H1 (cell line): Measurements from ENCODE around the gene PLA2R1. TPM values are rescaled to one million over a fixed set of nuclear protein-coding genes. Genes with fewer than 3 reads are reported as not detected.

Experiments
- MAFK ChIP-seq: IDR thresholded peaks from 2 replicates; pipeline ENCODE4 v1.6.1; 2012; ENCODE audit warnings: low read depth, mild to moderate bottlenecking, improper control_type of control experiment, low read length
- SRF ChIP-seq: IDR thresholded peaks from 2 replicates; pipeline ENCODE4 v1.6.1; 2011; ENCODE audit warnings: mild to moderate bottlenecking, low read depth, low read length, moderate library complexity
- polyA plus RNA-seq, 7 experiments: library from polyadenylated mRNA; depleted of rRNA in 3 of 7; stranded (reverse) in 5 of 7; unstranded in 2 of 7; fragments of >200 nt in 5 of 7; fragments of 200-250 nt in 2 of 7; gene quantifications; 1 replicate in 5 of 7; 2 replicates in 1 of 7; 4 replicates in 1 of 7; pipeline versions ENCODE4 v1.2.1 to v1.2.3, GENCODE V29; 2011 to 2013; ENCODE audit warnings: missing spikeins in 2 of 7, mixed read lengths in 2 of 7
- total RNA-seq: library from RNA; stranded (reverse); fragmentation: NEBNext Ultra II Directional; extraction: Animal tissue kit (Norgen Biotek cat#: 25700); gene quantifications from 2 replicates; pipeline ENCODE4 v1.2.1, GENCODE V29; 2021
- TF ChIP-seq, protein P1 (sequence below): IDR thresholded peaks from 2 replicates; pipeline ENCODE4 v1.6.1; 2012; ENCODE audit warnings: low read length, inconsistent platforms

Gene PLA2R1
- total and polyA plus RNA-seq, 2 of the 8 experiments (the other 6 are each of a cell fraction or from before 2014, with no cell fraction given) = 0.65 to 1.5 TPM

DNA sequence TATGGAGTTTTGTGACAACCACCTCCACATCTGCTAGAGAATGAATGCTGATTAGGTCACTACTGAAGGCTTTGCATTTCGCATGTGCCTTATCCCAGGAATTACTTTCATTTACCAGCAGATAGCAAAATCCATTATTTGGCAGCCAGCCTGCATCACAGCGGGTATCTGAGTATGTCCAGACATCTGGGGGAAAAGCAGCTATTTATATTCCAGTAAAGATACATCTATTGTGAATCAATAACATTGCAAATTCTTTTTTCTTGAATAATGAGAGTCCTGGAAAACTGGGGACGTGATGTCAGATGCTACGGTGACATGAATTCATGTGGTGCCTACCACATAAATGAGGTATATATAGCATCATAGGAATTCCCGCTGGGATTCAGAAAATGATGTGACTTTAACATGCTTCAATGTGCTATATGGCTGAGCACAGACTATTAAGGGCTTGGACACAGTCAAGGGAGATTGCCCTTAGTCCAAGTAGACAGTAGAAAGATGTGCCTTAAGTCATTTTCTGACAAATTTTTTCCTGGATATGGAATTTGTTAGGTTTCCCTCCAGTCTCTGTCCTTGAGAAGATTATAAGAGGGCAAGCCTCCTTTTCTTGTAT lies 180.2 kb downstream of the PLA2R1 start (continued):
- TF ChIP-seq, protein P1, sequence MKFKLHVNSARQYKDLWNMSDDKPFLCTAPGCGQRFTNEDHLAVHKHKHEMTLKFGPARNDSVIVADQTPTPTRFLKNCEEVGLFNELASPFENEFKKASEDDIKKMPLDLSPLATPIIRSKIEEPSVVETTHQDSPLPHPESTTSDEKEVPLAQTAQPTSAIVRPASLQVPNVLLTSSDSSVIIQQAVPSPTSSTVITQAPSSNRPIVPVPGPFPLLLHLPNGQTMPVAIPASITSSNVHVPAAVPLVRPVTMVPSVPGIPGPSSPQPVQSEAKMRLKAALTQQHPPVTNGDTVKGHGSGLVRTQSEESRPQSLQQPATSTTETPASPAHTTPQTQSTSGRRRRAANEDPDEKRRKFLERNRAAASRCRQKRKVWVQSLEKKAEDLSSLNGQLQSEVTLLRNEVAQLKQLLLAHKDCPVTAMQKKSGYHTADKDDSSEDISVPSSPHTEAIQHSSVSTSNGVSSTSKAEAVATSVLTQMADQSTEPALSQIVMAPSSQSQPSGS = no peak
- TF ChIP-seq SRF = no peak
- TF ChIP-seq MAFK = no peak

Other genes with a start within 250 kb of the PLA2R1 start
- gene LY75, start 157.9 kb downstream of the PLA2R1 start, total RNA-seq = 4.2 and 5.5 TPM in 2 replicates
- gene LY75, start 157.9 kb downstream of the PLA2R1 start, polyA plus RNA-seq (2011; rRNA removed) = 2.7 TPM in 2 replicates
- not detected in 2 replicates for gene ITGB6, start 137.7 kb upstream of the PLA2R1 start, total RNA-seq
- gene ITGB6, start 137.7 kb upstream of the PLA2R1 start, polyA plus RNA-seq (2011; rRNA removed) = not detected in 2 replicates